Effector CD8-positive, alpha-beta T cell (primary cell): ENCODE measurements around the gene SLCO3A1.
A peak's percentile ranks its signal among the peaks of the same experiment; 100 is the strongest.
"Not testable (repeated sequence)": the region's sequence is repeated elsewhere in the genome, so short reads cannot be mapped to it uniquely, and the experiment has no call there.

Experiments used
- DNase-seq: peaks from one replicate; lab custom pipeline; 2025; lab: John Stamatoyannopoulos, UW

SLCO3A1 gene

DNA sequence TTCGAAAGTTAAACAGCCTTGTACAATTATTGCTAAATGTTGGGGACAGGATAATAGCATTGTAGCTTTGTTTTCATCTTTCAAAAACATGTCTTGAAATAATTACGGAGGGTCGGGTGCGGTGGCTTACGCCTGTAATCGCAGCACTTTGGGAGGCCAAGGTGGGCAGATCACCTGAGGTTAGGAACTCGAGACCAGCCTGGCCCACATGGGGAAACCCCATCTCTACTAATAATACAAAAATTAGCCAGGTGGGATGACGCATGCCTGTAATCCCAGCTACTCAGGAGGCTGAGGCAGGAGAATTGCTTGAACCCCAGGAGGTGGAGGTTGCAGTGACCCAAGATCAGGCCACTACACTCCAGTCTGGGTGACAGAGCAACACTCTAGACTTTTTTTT is 216.7 kb downstream of the SLCO3A1 start:
- DNase-seq: not testable (repeated sequence)

DNA sequence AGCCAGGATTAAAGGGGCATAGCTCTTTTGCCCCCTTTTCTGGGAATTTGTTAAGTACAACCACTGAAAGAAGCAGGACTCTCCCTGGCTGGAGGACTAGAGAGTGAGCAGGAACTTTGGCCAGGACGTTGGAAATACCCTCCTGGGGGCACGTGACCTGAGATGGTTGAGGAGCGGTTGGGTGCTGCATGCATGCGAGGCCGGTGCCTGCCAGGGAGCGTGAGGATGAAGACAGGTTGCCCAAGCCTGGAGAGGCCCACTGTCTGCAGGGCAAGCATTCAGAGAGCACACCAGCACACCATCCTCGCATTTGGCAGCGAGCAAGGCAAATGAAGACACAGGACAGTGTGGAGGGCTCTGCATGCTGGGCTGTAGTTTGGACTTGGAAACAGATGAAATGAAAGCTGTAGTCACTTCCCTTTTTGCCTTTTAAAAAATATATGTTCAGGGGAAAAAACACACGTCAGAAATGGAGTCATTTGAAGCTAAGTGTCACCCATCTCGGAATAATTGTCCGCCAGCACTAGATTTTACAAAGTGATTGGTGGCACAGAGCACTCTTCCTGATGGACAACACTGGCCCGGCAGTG is 217.6 kb downstream of the SLCO3A1 start:
- no peak for DNase-seq

DNA sequence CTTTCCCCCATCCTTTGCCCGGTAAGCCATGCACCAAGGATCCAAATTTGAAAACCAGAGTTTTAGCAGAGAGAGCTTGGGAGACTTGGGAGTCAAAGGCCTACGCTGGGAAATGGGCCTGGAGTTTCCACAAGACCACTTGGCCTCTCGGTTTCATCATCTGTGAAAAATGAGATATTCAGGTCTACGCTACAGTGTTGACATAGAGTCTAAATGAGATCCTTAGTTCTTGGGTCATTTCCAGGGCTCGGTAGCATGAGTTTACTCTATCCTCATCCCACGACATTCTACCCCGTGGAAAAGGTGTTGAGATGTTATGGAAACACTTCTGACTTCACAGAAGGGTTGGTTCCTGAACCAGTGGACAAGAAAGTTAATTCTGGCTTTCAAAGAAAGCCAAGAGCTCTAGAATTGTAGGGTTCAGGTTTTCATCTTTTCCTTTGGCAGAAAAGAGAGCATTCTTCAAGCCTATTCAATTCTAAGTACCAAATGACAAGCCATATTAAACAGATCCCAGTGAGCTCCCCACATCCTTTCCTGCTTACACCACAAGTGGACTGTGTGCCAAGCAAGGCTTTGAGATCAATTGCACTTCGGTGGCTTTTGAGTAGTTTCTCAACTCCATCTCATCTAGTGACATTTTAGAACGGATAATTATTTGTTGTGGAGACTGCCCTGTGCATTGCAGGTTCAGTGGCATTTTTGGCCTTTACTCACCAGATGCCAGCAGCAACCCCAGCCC is 219.7 kb downstream of the SLCO3A1 start:
- no peak for DNase-seq

DNA sequence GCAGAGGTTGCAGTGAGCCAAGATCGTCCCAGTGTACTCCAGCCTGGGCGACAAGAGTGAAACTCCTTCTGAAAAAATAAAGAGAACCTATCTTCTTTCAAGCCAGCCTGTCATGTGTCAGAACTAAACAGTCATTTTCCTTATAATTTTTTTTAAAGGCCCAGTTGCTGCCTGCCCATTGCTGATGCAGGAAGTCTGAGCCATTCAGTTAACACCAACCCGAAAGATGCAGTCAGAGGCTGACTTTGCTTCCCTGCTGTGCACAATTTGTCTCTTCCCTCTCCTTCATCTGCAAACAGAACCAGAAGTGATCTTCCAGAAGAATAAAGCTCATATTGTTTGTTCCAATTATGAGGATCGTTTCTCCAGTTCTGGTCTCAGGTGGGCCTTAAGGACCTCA is 220.6 kb downstream of the SLCO3A1 start:
- DNase-seq: no peak

DNA sequence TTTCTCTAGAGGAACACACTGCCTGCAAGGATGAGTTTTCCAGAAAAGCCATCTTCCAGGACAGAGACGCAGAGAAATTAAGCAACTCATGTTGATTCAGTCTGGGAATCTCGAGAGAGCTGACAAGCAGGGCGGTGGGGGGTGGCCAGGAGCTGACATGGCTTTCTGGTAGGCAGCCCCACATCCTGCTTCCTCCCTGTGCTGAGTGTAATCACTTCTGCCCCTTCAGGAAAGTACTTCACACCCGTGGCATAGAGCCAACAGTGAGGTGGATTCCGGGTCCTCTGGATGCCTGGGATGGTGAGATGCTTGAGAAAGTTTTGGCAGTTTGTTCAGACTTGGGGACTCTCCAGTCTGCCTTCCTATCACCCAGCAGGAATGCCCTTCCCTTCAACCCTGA is 221.1 kb downstream of the SLCO3A1 start:
- DNase-seq: no peak

DNA sequence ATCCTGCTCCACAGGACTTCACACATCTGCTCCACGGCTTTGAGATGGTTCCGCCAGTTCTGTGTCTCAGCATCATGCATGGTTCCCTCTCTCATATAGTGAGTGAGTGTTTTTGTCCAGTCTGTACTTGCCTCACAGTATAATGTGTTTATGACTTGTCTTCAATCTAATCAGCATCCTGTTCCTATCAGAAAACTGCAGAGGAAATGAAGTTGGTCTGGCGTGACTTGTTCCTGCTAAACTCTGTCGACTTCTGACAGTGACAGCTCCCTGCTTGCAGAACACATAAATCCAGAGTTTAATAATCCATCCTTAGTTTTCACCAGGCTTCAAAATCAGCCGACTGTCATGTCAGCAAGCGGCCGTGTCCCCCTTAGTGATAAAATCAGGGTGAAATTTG is 222.3 kb downstream of the SLCO3A1 start:
- DNase-seq: no peak

DNA sequence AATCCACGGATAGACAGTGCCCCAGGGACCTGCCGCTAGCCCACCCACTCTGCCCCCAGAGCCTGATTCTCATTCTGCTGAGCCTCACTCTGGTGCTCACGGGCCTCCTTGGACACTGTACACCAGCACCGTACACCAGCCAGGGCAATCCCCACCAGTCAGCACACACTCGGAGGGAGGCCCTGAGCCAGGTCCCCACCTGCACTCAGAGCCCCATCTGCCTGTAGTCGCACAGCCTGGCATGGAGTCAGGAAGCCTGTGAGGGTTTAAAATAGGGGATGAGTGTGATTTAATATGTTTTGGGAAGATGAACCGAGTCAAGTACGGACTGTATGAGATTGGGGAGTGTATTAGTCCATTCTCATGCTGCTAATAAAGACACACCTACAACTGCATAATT is 223.0 kb downstream of the SLCO3A1 start:
- no peak for DNase-seq

DNA sequence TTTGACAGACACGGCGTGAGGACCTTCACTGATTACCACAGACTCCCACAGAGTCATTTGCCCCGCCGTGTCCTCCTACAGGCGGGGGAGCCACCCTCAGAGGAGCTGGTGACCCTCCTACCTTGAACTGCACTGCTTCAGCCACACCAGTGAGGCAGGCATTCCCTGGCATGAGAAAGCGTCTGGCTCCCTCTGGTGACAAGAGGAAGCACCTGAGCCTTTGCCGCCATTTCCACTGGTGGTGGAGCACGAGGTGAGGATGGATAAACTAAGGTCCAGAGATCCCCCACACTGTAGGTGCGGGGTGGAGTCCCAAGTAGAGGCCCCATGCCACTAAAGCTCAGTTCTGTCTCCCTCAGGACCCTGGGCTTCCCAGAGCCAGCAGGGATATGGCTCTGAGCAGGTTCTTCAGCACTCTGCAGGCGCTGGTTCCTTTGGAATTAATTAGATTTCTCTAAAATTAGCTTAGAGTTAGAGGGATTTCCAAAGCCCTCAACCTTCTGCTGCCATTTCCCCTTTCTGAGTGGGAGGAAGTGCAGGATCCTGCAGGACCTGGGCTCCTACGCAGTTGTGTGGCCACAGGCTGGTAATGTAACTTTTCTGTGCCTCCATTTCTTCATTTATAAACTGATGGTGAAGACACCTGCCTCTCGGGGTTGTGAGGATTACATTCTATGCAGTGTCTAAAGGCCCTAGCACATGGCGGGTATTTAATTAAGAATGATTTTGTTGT is 224.0 kb downstream of the SLCO3A1 start:
- DNase-seq: peak; percentile 5

DNA sequence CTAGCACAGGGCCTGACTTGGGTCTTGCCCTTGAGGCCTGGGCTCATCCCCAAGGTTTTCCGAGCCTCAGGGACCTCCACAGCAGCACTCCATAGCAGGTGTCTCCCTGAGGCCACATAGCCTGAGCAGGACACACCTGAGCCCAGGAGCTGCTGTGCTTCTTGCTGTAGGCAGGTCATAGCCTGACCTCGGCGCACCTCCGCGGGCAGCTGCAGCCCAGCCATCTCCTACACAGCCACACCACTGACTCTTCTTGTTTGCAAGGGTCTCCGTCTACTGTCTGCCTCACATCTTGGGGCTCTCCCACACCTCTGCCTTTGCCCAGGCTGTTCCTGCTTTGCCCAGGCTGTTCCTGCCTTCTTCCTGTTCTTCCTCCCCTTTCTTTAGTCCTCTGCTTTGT is 224.8 kb downstream of the SLCO3A1 start:
- no peak for DNase-seq

DNA sequence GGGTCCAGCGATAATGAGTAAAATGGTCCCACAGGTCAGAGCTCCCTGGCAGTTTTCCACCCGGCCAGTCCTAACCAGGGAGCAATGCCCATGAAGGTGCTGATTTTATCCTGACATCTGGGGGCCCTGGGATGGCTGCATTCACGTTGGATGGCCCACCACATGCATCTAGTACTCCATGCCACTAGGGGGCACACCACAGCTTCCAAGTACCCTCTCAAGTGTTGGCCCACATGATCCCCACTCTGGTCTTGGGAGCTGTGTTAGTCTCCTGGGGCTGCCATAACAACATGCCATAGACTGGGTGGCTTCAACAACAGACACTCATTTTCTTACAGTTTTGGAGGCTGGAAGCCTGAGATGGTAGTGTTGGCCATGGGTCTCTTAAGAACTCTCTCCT is 225.5 kb downstream of the SLCO3A1 start:
- DNase-seq: no peak

DNA sequence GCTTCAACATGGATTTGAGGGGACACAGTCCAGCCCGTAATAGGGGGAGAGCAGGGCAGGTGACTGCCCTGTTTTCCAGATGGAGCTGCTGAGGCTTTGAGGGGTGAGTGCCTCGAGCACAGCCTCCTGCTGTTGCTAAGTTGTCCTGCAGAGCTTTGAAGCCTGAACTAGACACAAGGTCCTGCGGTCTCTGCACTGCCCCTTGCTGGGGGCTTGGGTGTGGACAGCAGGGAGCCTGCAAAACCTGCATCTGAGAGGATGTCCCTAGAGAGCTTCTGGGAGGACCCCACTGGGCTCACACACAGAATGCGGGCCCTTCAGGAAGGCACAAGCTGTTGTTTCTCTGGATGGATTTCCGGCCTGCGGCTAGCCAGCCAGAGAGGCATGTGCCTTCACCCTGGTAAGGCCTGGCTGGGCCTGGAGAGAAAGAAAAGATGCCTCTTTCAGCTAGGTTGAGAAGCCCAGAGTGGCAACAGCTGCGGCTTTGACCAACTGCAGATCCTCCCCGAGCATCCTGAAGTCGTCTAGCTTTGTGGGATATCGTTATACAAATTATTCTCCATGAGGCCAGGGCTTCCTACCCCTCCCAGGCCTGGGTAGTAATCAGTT is 226.2 kb downstream of the SLCO3A1 start:
- DNase-seq: no peak

DNA sequence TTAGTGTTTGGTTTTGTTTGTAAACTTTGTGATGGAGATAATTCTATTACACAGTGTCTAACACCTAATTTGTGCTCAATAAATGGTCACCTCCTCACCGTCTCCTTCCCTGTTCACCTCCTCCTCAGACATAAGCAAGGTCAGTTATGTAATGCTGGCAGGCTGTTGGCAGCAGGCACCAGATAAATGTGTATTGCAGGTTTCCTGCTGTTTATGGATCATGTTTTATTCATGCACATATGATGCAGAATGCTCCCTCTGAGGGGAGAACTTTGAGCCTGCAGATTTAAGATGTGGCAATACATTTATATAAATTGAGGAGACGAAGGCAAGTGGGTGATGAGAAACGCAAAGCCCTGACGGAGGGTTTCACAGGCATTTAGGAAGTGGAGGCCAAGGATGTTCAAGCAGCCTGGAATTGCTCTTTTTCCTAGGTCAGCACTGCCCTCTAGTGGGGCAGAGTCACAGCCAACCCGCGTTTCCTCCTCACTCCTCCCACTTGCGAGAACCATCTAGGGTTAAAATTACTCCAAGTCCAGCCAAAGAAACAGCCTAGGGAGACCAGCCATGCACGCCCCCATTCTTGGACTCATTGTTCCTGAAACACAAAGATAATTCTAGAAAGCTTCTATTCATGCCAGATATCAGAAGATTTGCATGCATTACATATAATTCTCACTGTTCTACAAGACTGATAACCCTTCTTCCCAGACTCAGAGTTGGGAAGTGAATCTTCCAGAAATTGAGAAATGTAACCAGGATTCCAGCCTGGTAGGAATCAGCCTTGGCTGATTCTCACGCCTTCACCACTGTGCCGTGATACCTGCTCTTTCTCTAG is 228.7 kb downstream of the SLCO3A1 start:
- no peak for DNase-seq

DNA sequence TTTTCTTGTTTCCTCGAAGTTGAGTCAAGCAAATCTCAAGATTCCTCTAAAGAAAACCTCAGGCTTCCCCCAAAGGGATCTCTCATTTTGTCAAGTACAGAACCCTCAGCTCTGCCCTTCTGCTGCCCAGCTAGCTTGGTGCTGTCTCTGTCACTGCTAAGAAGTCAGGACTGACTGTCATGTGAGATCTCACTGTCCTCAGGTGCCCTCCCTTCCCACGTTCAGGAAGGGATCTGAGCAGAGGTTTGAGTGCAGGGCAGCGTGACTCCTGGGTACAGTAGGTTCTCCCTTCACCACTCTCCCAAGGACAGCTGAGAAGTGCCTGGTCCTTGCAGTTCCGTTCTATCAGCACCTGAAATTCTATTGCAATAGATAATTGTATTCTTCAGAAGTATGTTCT is 229.7 kb downstream of the SLCO3A1 start:
- no peak for DNase-seq

DNA sequence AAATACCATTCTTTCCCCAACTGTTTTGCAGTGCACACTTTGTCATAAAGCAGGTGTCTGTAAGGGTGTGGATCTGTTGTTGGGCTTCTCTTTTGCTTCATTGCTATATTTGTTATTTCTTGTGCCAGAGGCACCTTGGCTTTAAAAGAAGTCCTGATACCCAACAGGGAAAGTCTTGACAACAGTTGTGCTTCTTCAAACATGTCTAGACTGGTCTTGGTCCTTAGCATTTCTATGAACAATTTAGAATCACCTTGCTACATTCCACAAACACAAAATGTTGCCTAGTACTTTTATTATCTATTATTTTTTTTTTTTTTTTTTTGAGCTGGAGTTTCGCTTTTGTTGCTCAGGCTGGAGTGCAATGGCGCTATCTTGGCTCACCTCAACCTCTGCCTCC is 233.7 kb downstream of the SLCO3A1 start:
- no peak for DNase-seq

DNA sequence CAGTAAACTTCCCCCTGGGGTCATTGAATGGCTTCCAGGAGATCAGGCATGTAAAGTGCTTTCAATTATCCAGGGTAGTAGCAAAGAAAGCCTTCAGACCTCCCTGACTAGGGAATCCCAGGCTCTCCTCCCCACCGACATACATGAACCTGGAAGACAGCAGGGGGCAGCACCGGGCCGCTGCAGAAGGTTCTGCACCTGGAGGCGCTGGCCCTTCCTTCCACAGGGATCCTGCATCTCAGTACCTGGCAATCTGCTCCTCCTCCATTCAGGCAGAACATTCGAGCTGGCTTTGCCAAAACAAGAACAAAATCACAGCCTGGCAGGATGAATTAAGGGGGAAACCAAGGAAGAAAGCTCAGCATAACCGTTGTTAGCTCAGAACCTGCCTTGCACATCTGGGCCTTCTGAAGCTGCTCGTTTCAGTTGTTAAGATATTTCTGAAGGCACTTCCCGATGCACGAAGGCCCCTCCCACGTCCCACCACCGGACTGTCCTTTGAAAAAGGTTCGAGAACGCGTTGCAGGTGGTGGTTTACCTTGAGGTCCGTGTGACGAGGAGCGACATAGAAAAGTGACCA is 237.7 kb downstream of the SLCO3A1 start:
- DNase-seq: no peak

DNA sequence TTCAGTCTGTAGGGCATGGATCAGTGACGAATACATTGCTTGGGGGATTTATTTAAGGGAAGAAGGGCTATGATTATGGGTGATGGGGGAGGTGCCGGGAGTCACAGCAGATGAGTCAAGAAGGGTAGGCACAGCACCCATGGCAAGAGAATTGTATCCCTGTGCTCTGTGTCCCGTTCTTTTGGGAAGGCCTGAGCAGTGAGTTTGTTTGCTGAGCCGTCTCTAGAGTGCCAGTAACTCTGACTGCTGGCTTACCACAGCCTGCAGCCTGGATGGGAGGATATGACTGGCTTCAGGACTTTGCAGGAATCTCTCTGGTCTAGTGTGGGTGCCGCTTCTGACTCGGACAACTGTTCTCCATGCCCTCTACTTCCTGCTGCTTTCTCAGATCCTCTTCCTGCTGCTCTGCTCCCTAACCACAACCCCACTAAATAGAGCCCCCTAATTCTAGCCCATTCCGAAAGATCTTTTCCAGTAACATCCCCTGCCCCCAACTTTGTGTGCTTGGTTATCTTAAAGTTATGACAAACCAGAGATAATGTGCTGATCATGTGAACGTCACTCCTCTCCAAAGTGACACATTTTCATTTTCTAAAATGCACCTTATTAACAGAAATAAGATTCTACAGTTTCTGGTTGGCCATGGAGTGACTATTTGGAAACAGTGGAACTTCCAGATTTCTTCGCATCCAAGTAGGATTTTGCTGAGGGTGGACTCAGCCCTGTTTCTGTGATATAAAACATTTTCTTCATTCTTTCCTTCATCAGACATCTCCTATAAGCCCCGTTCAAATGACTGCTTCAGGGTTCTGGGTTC is 239.0 kb downstream of the SLCO3A1 start:
- DNase-seq: no peak

DNA sequence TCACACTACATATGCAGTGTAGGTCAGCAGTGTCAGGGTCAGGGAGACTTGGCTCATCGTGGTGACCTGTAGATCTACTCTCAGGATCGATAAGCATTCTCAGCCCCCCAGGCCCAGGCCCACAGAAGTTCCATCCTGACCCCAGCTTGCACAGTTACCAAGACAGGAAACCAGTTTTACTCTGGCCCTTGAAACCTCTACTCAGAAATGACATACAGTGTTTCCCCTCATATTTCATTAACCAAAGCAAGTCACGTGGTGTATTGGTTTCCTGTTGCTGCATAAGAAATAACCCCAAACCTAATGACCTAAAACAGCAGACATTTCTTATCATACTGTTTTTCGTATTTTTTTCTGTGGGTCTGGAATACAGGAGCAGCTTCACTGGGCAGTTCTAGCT is 242.2 kb downstream of the SLCO3A1 start:
- DNase-seq: no peak

DNA sequence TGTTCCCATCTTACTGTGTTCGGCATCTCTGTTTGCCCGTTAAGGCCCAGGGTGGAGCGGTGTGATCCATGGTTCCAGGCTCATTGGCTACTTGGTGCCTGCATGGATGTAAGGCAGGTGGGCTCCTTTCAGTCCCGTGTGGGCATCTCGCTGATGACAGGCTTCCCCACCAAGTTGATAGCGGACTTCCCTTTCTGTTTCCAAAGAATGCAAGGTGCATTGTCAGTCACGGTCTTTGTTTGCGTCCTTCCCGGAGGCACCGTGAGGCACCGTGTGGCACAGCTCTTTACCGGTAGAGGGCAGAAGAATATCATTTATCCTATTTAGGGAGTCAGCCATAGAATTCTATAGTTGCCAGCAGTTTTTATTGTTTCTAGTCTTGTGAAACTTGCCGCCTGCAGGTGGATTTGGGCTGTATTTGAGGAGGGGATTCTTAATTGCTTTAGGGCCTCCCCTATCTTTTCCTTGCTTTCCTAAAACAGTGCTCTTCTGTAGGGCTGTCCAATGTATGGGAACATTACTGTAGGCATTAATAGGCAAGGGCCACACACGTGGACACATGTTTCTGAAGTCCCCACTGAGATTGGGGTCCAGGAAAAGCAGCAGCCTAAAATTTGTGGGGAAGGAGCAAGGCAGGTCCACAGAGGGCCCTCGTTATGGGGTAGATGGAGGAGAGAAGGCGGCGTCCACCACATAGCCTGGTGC is 244.1 kb downstream of the SLCO3A1 start:
- no peak for DNase-seq

DNA sequence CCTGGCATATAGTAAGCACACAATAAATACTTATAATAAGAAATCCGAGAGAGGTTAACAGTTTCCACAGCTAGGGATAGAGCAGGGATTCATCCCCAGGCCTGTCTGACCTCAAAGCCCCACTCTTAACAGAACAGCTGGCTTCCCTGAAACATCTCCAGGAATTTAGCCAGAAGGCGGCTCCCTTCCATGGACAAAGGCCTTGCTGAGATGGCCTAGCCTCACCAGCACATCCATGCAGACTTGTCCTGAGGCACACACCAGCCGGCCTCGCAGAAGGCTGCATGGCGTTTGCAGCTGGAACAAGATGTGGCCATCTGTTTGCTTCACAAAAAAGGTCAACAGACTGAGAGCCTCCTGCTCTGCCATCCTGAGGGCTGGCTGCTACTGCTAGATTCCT is 245.4 kb downstream of the SLCO3A1 start:
- DNase-seq: no peak

DNA sequence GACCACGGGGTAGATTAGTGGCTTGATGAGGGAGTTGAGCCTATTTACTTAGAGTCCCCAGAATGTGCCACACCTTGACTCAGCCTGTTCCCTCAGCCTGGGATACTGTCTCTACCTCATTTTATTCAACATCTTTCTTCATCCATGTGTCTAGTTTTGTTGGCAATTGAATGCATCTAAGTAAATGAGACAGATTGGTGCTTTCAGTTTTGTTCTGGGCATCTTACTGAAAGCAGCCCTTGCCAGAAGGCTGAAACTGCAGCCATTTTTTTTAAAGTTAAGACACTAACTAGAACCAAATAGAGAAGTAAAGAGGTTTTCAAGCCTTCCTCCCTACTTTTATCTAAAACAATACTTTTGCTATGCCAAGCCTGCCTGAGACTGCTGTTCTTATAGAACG is 246.8 kb downstream of the SLCO3A1 start:
- DNase-seq: no peak
